Measurements from ENCODE around the gene FAF1.

The FAF1 gene

GRCh38 chr1:50707824-50708223 is 252.2 kb downstream of the FAF1 start:
- H3K9me2 ChIP-seq (replicated peaks; ENCODE audit: insufficient read depth, low read length) = no peaks in the 10 kb centered on the region
- no peak overlapping the region for H3K4me2 ChIP-seq (ENCODE audit: low read depth, low read length, poor library complexity, severe bottlenecking)
- H3F3A ChIP-seq (ENCODE audit: insufficient read depth) = peaks cover 21% of the 10 kb centered on the region; the same call in 1 of the 2 replicates
- no peak overlapping the region for H3K4me3 ChIP-seq (ENCODE audit: insufficient read depth, low read length, poor library complexity, severe bottlenecking)
- no peaks in the 10 kb centered on the region for H4K20me1 ChIP-seq (ENCODE audit: low read depth, low read length)
- no peak overlapping the region for H3K9ac ChIP-seq (ENCODE audit: low read length)
- no peaks in the 10 kb centered on the region for H3K36me3 ChIP-seq (ENCODE audit: low read length)
- no peaks in the 10 kb centered on the region for H3K79me2 ChIP-seq (ENCODE audit: insufficient read depth, low read length)
- H3K27ac ChIP-seq (ENCODE audit: low read depth, low read length) = no peak overlapping the region
- no peaks in the 10 kb centered on the region for H3K27me3 ChIP-seq (ENCODE audit: low read length)
- no peak for TF ChIP-seq EZH2phosphoT487 (conservative IDR thresholded peaks at IDR 0.05; ENCODE audit: low read length)
- TF ChIP-seq, protein P1, sequence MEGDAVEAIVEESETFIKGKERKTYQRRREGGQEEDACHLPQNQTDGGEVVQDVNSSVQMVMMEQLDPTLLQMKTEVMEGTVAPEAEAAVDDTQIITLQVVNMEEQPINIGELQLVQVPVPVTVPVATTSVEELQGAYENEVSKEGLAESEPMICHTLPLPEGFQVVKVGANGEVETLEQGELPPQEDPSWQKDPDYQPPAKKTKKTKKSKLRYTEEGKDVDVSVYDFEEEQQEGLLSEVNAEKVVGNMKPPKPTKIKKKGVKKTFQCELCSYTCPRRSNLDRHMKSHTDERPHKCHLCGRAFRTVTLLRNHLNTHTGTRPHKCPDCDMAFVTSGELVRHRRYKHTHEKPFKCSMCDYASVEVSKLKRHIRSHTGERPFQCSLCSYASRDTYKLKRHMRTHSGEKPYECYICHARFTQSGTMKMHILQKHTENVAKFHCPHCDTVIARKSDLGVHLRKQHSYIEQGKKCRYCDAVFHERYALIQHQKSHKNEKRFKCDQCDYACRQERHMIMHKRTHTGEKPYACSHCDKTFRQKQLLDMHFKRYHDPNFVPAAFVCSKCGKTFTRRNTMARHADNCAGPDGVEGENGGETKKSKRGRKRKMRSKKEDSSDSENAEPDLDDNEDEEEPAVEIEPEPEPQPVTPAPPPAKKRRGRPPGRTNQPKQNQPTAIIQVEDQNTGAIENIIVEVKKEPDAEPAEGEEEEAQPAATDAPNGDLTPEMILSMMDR (IDR thresholded peaks at IDR 0.05; ENCODE audit: insufficient read depth, low read length, poor library complexity, severe bottlenecking) = no peak
- H3K9me3 ChIP-seq (ENCODE audit: insufficient read depth, low read length) = no peaks in the 10 kb centered on the region
- H2AFZ ChIP-seq (ENCODE audit: low read depth, low read length, severe bottlenecking) = no peak overlapping the region

GRCh38 chr1:50705699-50706098 is 254.4 kb downstream of the FAF1 start:
- H3F3A ChIP-seq (ENCODE audit: insufficient read depth) = peaks cover 21% of the 10 kb centered on the region; the same call in 1 of the 2 replicates
- H3K9me2 ChIP-seq (replicated peaks; ENCODE audit: insufficient read depth, low read length) = no peaks in the 10 kb centered on the region
- H3K9me3 ChIP-seq (ENCODE audit: insufficient read depth, low read length) = no peaks in the 10 kb centered on the region
- H4K20me1 ChIP-seq (ENCODE audit: low read depth, low read length) = no peaks in the 10 kb centered on the region
- no peaks in the 10 kb centered on the region for H3K27me3 ChIP-seq (ENCODE audit: low read length)
- no peak overlapping the region for H2AFZ ChIP-seq (ENCODE audit: low read depth, low read length, severe bottlenecking)
- no peaks in the 10 kb centered on the region for H3K36me3 ChIP-seq (ENCODE audit: low read length)
- TF ChIP-seq, protein P1 (IDR thresholded peaks at IDR 0.05; ENCODE audit: insufficient read depth, low read length, poor library complexity, severe bottlenecking) = no peak
- TF ChIP-seq EZH2phosphoT487 (conservative IDR thresholded peaks at IDR 0.05; ENCODE audit: low read length) = no peak
- no peaks in the 10 kb centered on the region for H3K79me2 ChIP-seq (ENCODE audit: insufficient read depth, low read length)
- H3K4me3 ChIP-seq (ENCODE audit: insufficient read depth, low read length, poor library complexity, severe bottlenecking) = no peak overlapping the region
- H3K9ac ChIP-seq (ENCODE audit: low read length) = no peak overlapping the region
- H3K27ac ChIP-seq (ENCODE audit: low read depth, low read length) = no peak overlapping the region; the same call in 1 of the 2 replicates
- H3K4me2 ChIP-seq (ENCODE audit: low read depth, low read length, poor library complexity, severe bottlenecking) = no peak overlapping the region

DNA sequence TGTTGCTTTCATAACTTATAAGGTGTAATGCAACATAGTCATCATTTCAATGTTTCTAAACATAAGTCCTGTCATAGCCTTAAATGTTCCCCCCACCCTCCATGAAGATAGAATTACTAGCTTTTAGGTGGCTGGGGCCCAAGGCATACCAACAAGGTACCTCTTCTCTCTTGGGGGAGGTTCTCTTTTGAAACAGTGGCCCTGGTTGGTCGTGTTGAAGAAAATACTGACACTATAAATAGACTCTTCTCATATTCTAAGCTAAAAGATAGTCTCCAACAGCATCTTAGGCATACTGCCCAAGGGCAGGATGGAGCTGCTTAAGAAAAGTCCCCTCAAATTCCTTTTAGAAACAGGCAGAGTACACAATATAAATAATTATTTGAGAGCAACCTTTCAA is 255.0 kb downstream of the FAF1 start:
- H3K27ac ChIP-seq (ENCODE audit: low read depth, low read length) = peak overlapping the region; percentile 54
- H3K36me3 ChIP-seq (ENCODE audit: low read length) = no peaks in the 10 kb centered on the region
- H3K9me3 ChIP-seq (ENCODE audit: insufficient read depth, low read length) = no peaks in the 10 kb centered on the region
- no peaks in the 10 kb centered on the region for H3K9me2 ChIP-seq (replicated peaks; ENCODE audit: insufficient read depth, low read length)
- no peaks in the 10 kb centered on the region for H3K79me2 ChIP-seq (ENCODE audit: insufficient read depth, low read length)
- no peak overlapping the region for H2AFZ ChIP-seq (ENCODE audit: low read depth, low read length, severe bottlenecking)
- H3K4me3 ChIP-seq (ENCODE audit: insufficient read depth, low read length, poor library complexity, severe bottlenecking) = no peak overlapping the region
- H3K4me2 ChIP-seq (ENCODE audit: low read depth, low read length, poor library complexity, severe bottlenecking) = no peak overlapping the region
- H3K27me3 ChIP-seq (ENCODE audit: low read length) = no peaks in the 10 kb centered on the region
- no peaks in the 10 kb centered on the region for H4K20me1 ChIP-seq (ENCODE audit: low read depth, low read length)
- TF ChIP-seq EZH2phosphoT487 (conservative IDR thresholded peaks at IDR 0.05; ENCODE audit: low read length) = no peak
- TF ChIP-seq, protein P1 (IDR thresholded peaks at IDR 0.05; ENCODE audit: insufficient read depth, low read length, poor library complexity, severe bottlenecking) = no peak
- H3K9ac ChIP-seq (ENCODE audit: low read length) = no peak overlapping the region
- peaks cover 21% of the 10 kb centered on the region; the same call in 1 of the 2 replicates for H3F3A ChIP-seq (ENCODE audit: insufficient read depth)
